Activated T-cell treated with anti-CD3 and anti-CD28 coated beads, Interleukin-2, amount 50 U/mL, for 24 hours (primary cell): ENCODE results near the gene GAPT.

Experiments used
- DNase-seq: peaks from one replicate; pipeline ENCODE4 v3.0.0-alpha.2; 2020
- H3K27ac Mint-ChIP-seq: 2 replicates; pipeline ENCODE4 v1.8.0; 2020; ENCODE audit warnings: mild to moderate bottlenecking, mixed read lengths
- H3K27me3 Mint-ChIP-seq: 2 replicates; pipeline ENCODE4 v1.8.0; 2020; ENCODE audit warnings: mixed read lengths
- H3K36me3 Mint-ChIP-seq: 2 replicates; pipeline ENCODE4 v1.8.0; 2020; ENCODE audit warnings: low read depth, mixed read lengths
- H3K4me1 Mint-ChIP-seq: 2 replicates; pipeline ENCODE4 v1.8.0; 2020; ENCODE audit warnings: low read depth, mixed read lengths
- H3K4me3 Mint-ChIP-seq: 2 replicates; pipeline ENCODE4 v1.8.0; 2020; ENCODE audit warnings: mild to moderate bottlenecking, moderate library complexity, mixed read lengths
- H3K9me3 Mint-ChIP-seq: 2 replicates; pipeline ENCODE4 v1.8.0; 2020; ENCODE audit warnings: mixed read lengths

Gene GAPT

GRCh38 chr5:58491216-58491892 lies at the start of gene GAPT:
Gene GAPT (plus strand): TSS chr5:58491435. CDS start chr5:58494537, 3,102 bp downstream.
- no peaks in the 10 kb centered on the region for H3K9me3 Mint-ChIP-seq
- H3K36me3 Mint-ChIP-seq, result no peaks in the 10 kb centered on the region
- no peak within 1 kb of the TSS for H3K27ac Mint-ChIP-seq
- no peak for DNase-seq
- no peak within 1 kb of the TSS for H3K4me3 Mint-ChIP-seq
- H3K27me3 Mint-ChIP-seq, result peaks cover 30% of the 10 kb centered on the region
- H3K4me1 Mint-ChIP-seq, result peaks cover 2% of the 10 kb centered on the region

GRCh38 chr5:58444805-58445204 lies 46.4 kb upstream of the GAPT start:
- Mint-ChIP-seq H3K4me3 (no peak overlapping the region), H3K27ac (no peak overlapping the region), H3K9me3 (no peaks in the 10 kb centered on the region), H3K27me3 (peaks cover 26% of the 10 kb centered on the region), H3K4me1 (no peaks in the 10 kb centered on the region), H3K36me3 (no peaks in the 10 kb centered on the region)
- no peak for DNase-seq

- DNase-seq, result no peak
- H3K27me3 Mint-ChIP-seq, result peaks cover 32% of the 10 kb centered on the region
- H3K27ac Mint-ChIP-seq, result no peak overlapping the region
- peaks cover 2% of the 10 kb centered on the region for H3K4me1 Mint-ChIP-seq
- H3K36me3 Mint-ChIP-seq, result no peaks in the 10 kb centered on the region
- no peak overlapping the region for H3K4me3 Mint-ChIP-seq
- no peaks in the 10 kb centered on the region for H3K9me3 Mint-ChIP-seq
These were observed 45.2 kb upstream of the GAPT start for GRCh38 chr5:58446024-58446423.

- peaks cover 32% of the 10 kb centered on the region for H3K27me3 Mint-ChIP-seq
- H3K27ac Mint-ChIP-seq, result no peak overlapping the region
- no peak overlapping the region for H3K4me3 Mint-ChIP-seq
- no peak for DNase-seq
- no peaks in the 10 kb centered on the region for H3K36me3 Mint-ChIP-seq
- peaks cover 2% of the 10 kb centered on the region for H3K4me1 Mint-ChIP-seq
- H3K9me3 Mint-ChIP-seq, result no peaks in the 10 kb centered on the region
These were observed 44.0 kb upstream of the GAPT start for GRCh38 chr5:58447226-58447625.

- Mint-ChIP-seq H3K4me1 (peaks cover 2% of the 10 kb centered on the region), H3K27ac (no peak overlapping the region), H3K36me3 (peaks cover 4% of the 10 kb centered on the region), H3K27me3 (peaks cover 23% of the 10 kb centered on the region), H3K4me3 (no peak overlapping the region), H3K9me3 (no peaks in the 10 kb centered on the region)
- no peak for DNase-seq
These were observed 41.2 kb upstream of the GAPT start for GRCh38 chr5:58450018-58450417.

- H3K4me1 Mint-ChIP-seq, result peaks cover 2% of the 10 kb centered on the region
- no peak for DNase-seq
- no peak overlapping the region for H3K27ac Mint-ChIP-seq
- H3K27me3 Mint-ChIP-seq, result peaks cover 16% of the 10 kb centered on the region
- peaks cover 5% of the 10 kb centered on the region for H3K36me3 Mint-ChIP-seq
- no peaks in the 10 kb centered on the region for H3K9me3 Mint-ChIP-seq
- no peak overlapping the region for H3K4me3 Mint-ChIP-seq
These were observed 40.2 kb upstream of the GAPT start for GRCh38 chr5:58450811-58451629.

- no peaks in the 10 kb centered on the region for H3K9me3 Mint-ChIP-seq
- H3K36me3 Mint-ChIP-seq, result peaks cover 6% of the 10 kb centered on the region
- peaks cover 7% of the 10 kb centered on the region for H3K27me3 Mint-ChIP-seq
- H3K4me3 Mint-ChIP-seq, result no peak overlapping the region
- H3K4me1 Mint-ChIP-seq, result peaks cover 2% of the 10 kb centered on the region
- no peak for DNase-seq
- H3K27ac Mint-ChIP-seq, result no peak overlapping the region
These were observed 39.3 kb upstream of the GAPT start for GRCh38 chr5:58451732-58452565.

- Mint-ChIP-seq H3K27me3 (peaks cover 9% of the 10 kb centered on the region), H3K36me3 (peaks cover 7% of the 10 kb centered on the region)
- DNase-seq, result no peak
These were observed 38.5 kb upstream of the GAPT start for GRCh38 chr5:58452566-58453258.

GRCh38 chr5:58453306-58453705 lies 37.9 kb upstream of the GAPT start:
- no peaks in the 10 kb centered on the region for H3K9me3 Mint-ChIP-seq
- DNase-seq, result no peak
- no peak overlapping the region for H3K27ac Mint-ChIP-seq
- H3K27me3 Mint-ChIP-seq, result peaks cover 13% of the 10 kb centered on the region
- H3K36me3 Mint-ChIP-seq, result peaks cover 7% of the 10 kb centered on the region
- H3K4me3 Mint-ChIP-seq, result no peak overlapping the region
- peaks cover 3% of the 10 kb centered on the region for H3K4me1 Mint-ChIP-seq

More at GRCh38 chr5:58452566-58453258, 38.5 kb upstream of the GAPT start:
- Mint-ChIP-seq H3K4me3 (no peak overlapping the region), H3K4me1 (peaks cover 2% of the 10 kb centered on the region), H3K9me3 (no peaks in the 10 kb centered on the region), H3K27ac (no peak overlapping the region)

GRCh38 chr5:58454025-58454424 lies 37.2 kb upstream of the GAPT start:
- Mint-ChIP-seq H3K9me3 (no peaks in the 10 kb centered on the region), H3K27ac (no peak overlapping the region)

GRCh38 chr5:58455066-58455465 lies 36.2 kb upstream of the GAPT start:
- H3K36me3 Mint-ChIP-seq, result peaks cover 7% of the 10 kb centered on the region
- H3K27me3 Mint-ChIP-seq, result peaks cover 23% of the 10 kb centered on the region

More at GRCh38 chr5:58454025-58454424, 37.2 kb upstream of the GAPT start:
- no peak for DNase-seq
- H3K27me3 Mint-ChIP-seq, result peaks cover 20% of the 10 kb centered on the region
- H3K36me3 Mint-ChIP-seq, result peaks cover 7% of the 10 kb centered on the region
- H3K4me3 Mint-ChIP-seq, result no peak overlapping the region
- H3K4me1 Mint-ChIP-seq, result peaks cover 9% of the 10 kb centered on the region

GRCh38 chr5:58455480-58455879 lies 35.8 kb upstream of the GAPT start:
- DNase-seq, result no peak
- no peaks in the 10 kb centered on the region for H3K9me3 Mint-ChIP-seq
- peaks cover 7% of the 10 kb centered on the region for H3K36me3 Mint-ChIP-seq
- peaks cover 23% of the 10 kb centered on the region for H3K27me3 Mint-ChIP-seq
- H3K4me3 Mint-ChIP-seq, result no peak overlapping the region
- H3K27ac Mint-ChIP-seq, result no peak overlapping the region
- peaks cover 11% of the 10 kb centered on the region for H3K4me1 Mint-ChIP-seq

More at GRCh38 chr5:58455066-58455465, 36.2 kb upstream of the GAPT start:
- no peaks in the 10 kb centered on the region for H3K9me3 Mint-ChIP-seq
- H3K4me3 Mint-ChIP-seq, result no peak overlapping the region
- H3K27ac Mint-ChIP-seq, result no peak overlapping the region
- no peak for DNase-seq
- H3K4me1 Mint-ChIP-seq, result peaks cover 11% of the 10 kb centered on the region

GRCh38 chr5:58456026-58456425 lies 35.2 kb upstream of the GAPT start:
- peaks cover 13% of the 10 kb centered on the region for H3K4me1 Mint-ChIP-seq
- H3K27me3 Mint-ChIP-seq, result peaks cover 18% of the 10 kb centered on the region
- H3K4me3 Mint-ChIP-seq, result no peak overlapping the region
- peaks cover 7% of the 10 kb centered on the region for H3K36me3 Mint-ChIP-seq
- H3K27ac Mint-ChIP-seq, result no peak overlapping the region
- no peak for DNase-seq
- H3K9me3 Mint-ChIP-seq, result no peaks in the 10 kb centered on the region

- Mint-ChIP-seq H3K4me3 (no peak overlapping the region), H3K36me3 (peaks cover 7% of the 10 kb centered on the region), H3K27ac (no peak overlapping the region), H3K27me3 (peaks cover 17% of the 10 kb centered on the region), H3K4me1 (peaks cover 16% of the 10 kb centered on the region), H3K9me3 (no peaks in the 10 kb centered on the region)
- DNase-seq, result no peak
These were observed 34.7 kb upstream of the GAPT start for GRCh38 chr5:58456486-58456885.
